ENCODE data around the gene KLHL24. TPM values are rescaled to one million over a fixed set of nuclear protein-coding genes. Genes with fewer than 3 reads are reported as not detected.

KLHL24 gene
- total RNA-seq, 2 experiments from 2014 or later = 8.0 to 9.2 TPM

- DNase-seq = no peak
- no peaks in the 10 kb centered on the region for H3K27me3 Mint-ChIP-seq (ENCODE audit: low read depth)
- ChIA-PET POLR2A (no interaction called here), CTCF (no interaction called here)
- H3K4me3 Mint-ChIP-seq = no peak overlapping the region
- no peak overlapping the region for H3K27ac Mint-ChIP-seq
- no peaks in the 10 kb centered on the region for H3K9me3 Mint-ChIP-seq (ENCODE audit: insufficient read depth)
- H3K4me1 Mint-ChIP-seq (ENCODE audit: low read depth) = no peaks in the 10 kb centered on the region
- peaks cover 70% of the 10 kb centered on the region for H3K36me3 Mint-ChIP-seq (ENCODE audit: low read depth)
- no peak for ATAC-seq
Observed at GRCh38 chr3:183731611-183732010, 96.2 kb downstream of the KLHL24 start.

- Mint-ChIP-seq H3K27ac (no peak overlapping the region), H3K36me3 (ENCODE audit: low read depth) (peaks cover 71% of the 10 kb centered on the region), H3K4me3 (no peak overlapping the region), H3K27me3 (ENCODE audit: low read depth) (no peaks in the 10 kb centered on the region), H3K9me3 (ENCODE audit: insufficient read depth) (no peaks in the 10 kb centered on the region), H3K4me1 (ENCODE audit: low read depth) (no peaks in the 10 kb centered on the region)
- DNase-seq (no peak), ATAC-seq (no peak)
- CTCF ChIA-PET = no interaction called here
- POLR2A ChIA-PET = no interaction called here
Observed at GRCh38 chr3:183733553-183733952, 98.1 kb downstream of the KLHL24 start.

Other genes starting within 250 kb of the KLHL24 start
- 1 to 10 TPM; 7.2 to 7.5 TPM for gene MCF2L2, start 207.0 kb upstream of the KLHL24 start, total RNA-seq
- 10 to 100 TPM; 27.4 to 27.8 TPM for gene KLHL6, start 79.9 kb upstream of the KLHL24 start, total RNA-seq
- gene YEATS2, start 62.2 kb downstream of the KLHL24 start, total RNA-seq = 10 to 100 TPM; 49.3 to 52.6 TPM
- gene MAP6D1, start 190.0 kb downstream of the KLHL24 start, total RNA-seq = under 1 TPM; 0.90 to 0.91 TPM
- 10 to 100 TPM; 45.6 to 49.3 TPM for gene PARL, start 249.3 kb downstream of the KLHL24 start, total RNA-seq

All from activated CD8-positive, alpha-beta T cell treated with anti-CD3 and anti-CD28 coated beads, Interleukin-2, amount 10 ng/mL, durations not matched to agents 7 days and 5 days (primary cell).